GM21360 (cell line): ENCODE measurements around the gene KRT6B.

Experiments
- ATAC-seq: cut with Tn5 transposase; IDR thresholded peaks from one replicate; pipeline ENCODE4 v1.9.1; 2021; ENCODE audit warnings: mild to moderate bottlenecking, moderate library complexity; ENCODE audit not compliant: unreplicated experiment

KRT6B gene

GRCh38 chr12:52437508-52437907 lies 14.4 kb downstream of the KRT6B start:
- no peak for ATAC-seq

- no peak for ATAC-seq
These were observed 15.0 kb downstream of the KRT6B start for GRCh38 chr12:52436828-52437474.

- ATAC-seq: no peak
These were observed 15.7 kb downstream of the KRT6B start for GRCh38 chr12:52436000-52436827.

GRCh38 chr12:52435659-52435999 lies 16.3 kb downstream of the KRT6B start:
- no peak for ATAC-seq

- no peak for ATAC-seq
These were observed 17.0 kb downstream of the KRT6B start for GRCh38 chr12:52434760-52435530.

GRCh38 chr12:52434081-52434733 lies 17.7 kb downstream of the KRT6B start, which contains the start of gene KRT75:
Gene KRT75, minus strand, starts transcription at chr12:52434371. Its CDS starts 67 bp downstream, at chr12:52434304.
- ATAC-seq: no peak

- no peak for ATAC-seq
These were observed 18.4 kb downstream of the KRT6B start for GRCh38 chr12:52433501-52434080.

GRCh38 chr12:52432559-52433207 lies 19.3 kb downstream of the KRT6B start:
- no peak for ATAC-seq

GRCh38 chr12:52428121-52428520 lies 23.8 kb downstream of the KRT6B start:
- ATAC-seq: no peak

- ATAC-seq: no peak
These were observed 24.9 kb downstream of the KRT6B start for GRCh38 chr12:52427083-52427482.

GRCh38 chr12:52426034-52426433 lies 25.9 kb downstream of the KRT6B start:
- no peak for ATAC-seq

- ATAC-seq: no peak
These were observed 26.5 kb downstream of the KRT6B start for GRCh38 chr12:52425466-52425865.

GRCh38 chr12:52423661-52424500 lies 28.1 kb downstream of the KRT6B start:
- ATAC-seq: no peak

GRCh38 chr12:52423035-52423434 lies 28.9 kb downstream of the KRT6B start:
- no peak for ATAC-seq

GRCh38 chr12:52419656-52420055 lies 32.3 kb downstream of the KRT6B start:
- no peak for ATAC-seq

GRCh38 chr12:52418576-52419110 lies 33.3 kb downstream of the KRT6B start:
- no peak for ATAC-seq

- ATAC-seq: no peak
These were observed 34.2 kb downstream of the KRT6B start for GRCh38 chr12:52417740-52418139.

GRCh38 chr12:52416795-52417194 lies 35.2 kb downstream of the KRT6B start:
- no peak for ATAC-seq
